PC-3 (cell line): Measurements from ENCODE around the gene EYS. TPM values are rescaled to one million over a fixed set of nuclear protein-coding genes. Genes with fewer than 3 reads are reported as not detected.

Experiments used
- ATAC-seq: fragments of 200-7000 bp; cut with Tn5 transposase; 2 replicates; pipeline ENCODE4 v1.9.1; 2020; ENCODE audit warnings: mild to moderate bottlenecking, moderate library complexity
- BruUV-seq: library from RNA; stranded (reverse); fragments of 400-500 nt; replicated peaks from 2 replicates; lab custom pipeline; 2021; lab: Mats Ljungman, UMichigan
- CTCF ChIA-PET: fragments of 300-600 bp; sonication (Branson Sonifier 250); formaldehyde crosslinking; loops from one replicate; lab custom pipeline; 2022; ENCODE audit warnings: antibody characterized with exemption; lab: Charles Lee
- POLR2A ChIA-PET: fragments of 300-600 bp; sonication (Branson Sonifier 250); formaldehyde crosslinking; loops from one replicate; lab custom pipeline; 2022; ENCODE audit warnings: antibody characterized with exemption; ENCODE audit not compliant: unreplicated experiment; lab: Charles Lee
- DNase-seq: peaks from one replicate; pipeline ENCODE4 v3.0.0-alpha.2; 2015
- H2AFZ ChIP-seq: fragments of 300-600 bp; sonication (generic); 2 replicates; pipeline ENCODE4 v1.6.0; 2016; ENCODE audit warnings: antibody characterized with exemption, low read length
- H3F3A ChIP-seq: fragments of 300-600 bp; sonication (generic); one replicate; pipeline ENCODE4 v1.6.0; 2017; ENCODE audit warnings: antibody characterized with exemption, low read length, control low read depth, mild to moderate bottlenecking; ENCODE audit not compliant: unreplicated experiment
- H3K27ac ChIP-seq: fragments of 300-600 bp; sonication (generic); 2 replicates; pipeline ENCODE4 v1.5.1; 2016; ENCODE audit warnings: mild to moderate bottlenecking, low read length
- H3K27me3 ChIP-seq: fragments of 300-600 bp; sonication (generic); 2 replicates; pipeline ENCODE4 v1.6.1; 2016; ENCODE audit warnings: low read length, mixed read lengths
- H3K36me3 ChIP-seq: fragments of 300-600 bp; sonication (generic); 2 replicates; pipeline ENCODE4 v1.6.1; 2016; ENCODE audit warnings: low read depth, mixed run types, low read length, mixed read lengths
- H3K4me1 ChIP-seq: fragments of 300-600 bp; sonication (generic); 2 replicates; pipeline ENCODE4 v1.5.1; 2016; ENCODE audit warnings: low read length; ENCODE audit not compliant: insufficient read depth
- H3K4me2 ChIP-seq: fragments of 300-600 bp; sonication (generic); 2 replicates; pipeline ENCODE4 v1.6.0; 2016; ENCODE audit warnings: low read length
- H3K4me3 ChIP-seq: fragments of 300-600 bp; sonication (generic); 2 replicates; pipeline ENCODE4 v1.5.1; 2016; ENCODE audit warnings: mild to moderate bottlenecking, low read length, mixed read lengths
- H3K79me2 ChIP-seq: fragments of 300-600 bp; sonication (generic); 2 replicates; pipeline ENCODE4 v1.6.1; 2017; ENCODE audit warnings: low read length, mixed read lengths
- H3K9ac ChIP-seq: fragments of 300-600 bp; sonication (generic); 2 replicates; pipeline ENCODE4 v1.6.0; 2016; ENCODE audit warnings: mild to moderate bottlenecking, low read length
- H3K9me2 ChIP-seq: fragments of 300-600 bp; sonication (generic); replicated peaks from 2 replicates; pipeline ENCODE4 v1.6.1; 2016; ENCODE audit warnings: mixed run types, low read length, mixed read lengths
- H3K9me3 ChIP-seq: fragments of 300-600 bp; sonication (generic); 2 replicates; pipeline ENCODE4 v1.6.1; 2016; ENCODE audit warnings: low read length, mixed read lengths
- H4K20me1 ChIP-seq: fragments of 300-600 bp; sonication (generic); 2 replicates; pipeline ENCODE4 v1.6.1; 2016; ENCODE audit warnings: low read length, mixed read lengths
- CTCF ChIP-seq: fragments of 300-600 bp; sonication (generic); conservative IDR thresholded peaks from 2 replicates; pipeline ENCODE4 v1.5.1; 2017; ENCODE audit warnings: antibody characterized with exemption, low read depth, mild to moderate bottlenecking, low read length
- EZH2 ChIP-seq: fragments of 300-600 bp; sonication (generic); IDR thresholded peaks from one replicate; pipeline ENCODE4 v1.6.1; 2017; ENCODE audit warnings: antibody characterized with exemption, mild to moderate bottlenecking, low read length; ENCODE audit not compliant: unreplicated experiment
- EZH2phosphoT487 ChIP-seq: fragments of 300-600 bp; sonication (generic); IDR thresholded peaks from 2 replicates; pipeline ENCODE4 v1.6.1; 2018; ENCODE audit warnings: mild to moderate bottlenecking, antibody characterized with exemption, low read length, borderline replicate concordance
- intact Hi-C: fragments of 100-400 bp; cut with micrococcal nuclease; formaldehyde crosslinking; loops from 2 replicates; pipeline ENCODE4 v1.9.0; 2023
- total RNA-seq: library from RNA; depleted of rRNA; stranded (reverse); fragments of >200 nt; gene quantifications from 2 replicates; pipeline ENCODE4 v1.2.3, GENCODE V29; 2014

Gene EYS
- total RNA-seq, 1 experiment from 2014 or later = 0.07 TPM

DNA sequence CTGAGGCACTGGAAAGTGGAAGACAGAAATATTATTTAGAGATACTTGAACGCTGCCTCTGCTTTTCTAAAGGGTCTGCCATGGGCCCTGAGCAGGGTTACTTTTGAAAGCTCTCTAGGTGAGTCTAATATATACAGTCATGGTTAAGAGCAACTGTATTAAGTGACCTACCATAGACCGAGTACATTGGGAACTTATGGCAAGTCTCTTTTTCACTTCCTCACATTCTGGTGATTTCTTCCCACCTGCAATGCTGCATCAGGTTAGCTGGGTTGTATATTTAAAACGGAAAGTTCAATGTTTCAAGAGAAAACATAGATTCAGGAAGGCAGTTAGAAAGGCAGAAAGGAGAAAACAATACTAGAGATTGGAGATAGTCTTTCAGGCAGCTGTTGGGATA lies 1916.7 kb downstream of the EYS start:
- Histone ChIP-seq H3K9me2 (no peaks in the 10 kb centered on the region), H3K4me3 (no peak overlapping the region), H3K79me2 (no peaks in the 10 kb centered on the region), H3K4me2 (no peak overlapping the region), H2AFZ (no peak overlapping the region), H3K27me3 (no peaks in the 10 kb centered on the region), H4K20me1 (no peaks in the 10 kb centered on the region), H3K4me1 (peaks cover 14% of the 10 kb centered on the region), H3K9ac (no peak overlapping the region), H3K9me3 (no peaks in the 10 kb centered on the region), H3F3A (no peaks in the 10 kb centered on the region), H3K36me3 (no peaks in the 10 kb centered on the region), H3K27ac (no peak overlapping the region)
- ChIA-PET CTCF (no interaction called here), POLR2A (no interaction called here)
- TF ChIP-seq EZH2 (no peak), EZH2phosphoT487 (no peak)
- no peak for DNase-seq
- BruUV-seq = no TSS peak
- intact Hi-C loops = no loop called here
- no peak for ATAC-seq

GRCh38 chr6:63789699-63790098 lies 1917.3 kb downstream of the EYS start:
- DNase-seq = no peak

GRCh38 chr6:63788569-63788968 lies 1918.5 kb downstream of the EYS start:
- no peak overlapping the region for H3K9ac ChIP-seq
- CTCF ChIA-PET = no interaction called here
- ATAC-seq (no peak), DNase-seq (no peak)
- H2AFZ ChIP-seq = no peak overlapping the region
- no peaks in the 10 kb centered on the region for H3F3A ChIP-seq
- H3K27me3 ChIP-seq = no peaks in the 10 kb centered on the region
- POLR2A ChIA-PET = no interaction called here
- H3K4me2 ChIP-seq = no peak overlapping the region
- no peaks in the 10 kb centered on the region for H4K20me1 ChIP-seq
- H3K4me1 ChIP-seq = peaks cover 9% of the 10 kb centered on the region
- no peaks in the 10 kb centered on the region for H3K36me3 ChIP-seq
- H3K9me2 ChIP-seq = no peaks in the 10 kb centered on the region
- TF ChIP-seq EZH2 (no peak), EZH2phosphoT487 (no peak), CTCF (no peak)
- no peaks in the 10 kb centered on the region for H3K9me3 ChIP-seq
- H3K79me2 ChIP-seq = no peaks in the 10 kb centered on the region
- intact Hi-C loops = no loop called here
- no peak overlapping the region for H3K27ac ChIP-seq
- no peak overlapping the region for H3K4me3 ChIP-seq
- no TSS peak for BruUV-seq

More at GRCh38 chr6:63789699-63790098, 1917.3 kb downstream of the EYS start:
- CTCF ChIA-PET = no interaction called here
- H3F3A ChIP-seq = no peaks in the 10 kb centered on the region
- no peak overlapping the region for H3K27ac ChIP-seq
- H3K9ac ChIP-seq = no peak overlapping the region
- POLR2A ChIA-PET = no interaction called here
- no peaks in the 10 kb centered on the region for H3K9me3 ChIP-seq
- H3K79me2 ChIP-seq = no peaks in the 10 kb centered on the region
- peaks cover 14% of the 10 kb centered on the region for H3K4me1 ChIP-seq
- intact Hi-C loops = no loop called here
- no peak overlapping the region for H2AFZ ChIP-seq
- no peak overlapping the region for H3K4me2 ChIP-seq
- H4K20me1 ChIP-seq = no peaks in the 10 kb centered on the region
- ATAC-seq = no peak
- H3K36me3 ChIP-seq = no peaks in the 10 kb centered on the region
- BruUV-seq = no TSS peak
- H3K27me3 ChIP-seq = no peaks in the 10 kb centered on the region
- no peaks in the 10 kb centered on the region for H3K9me2 ChIP-seq
- TF ChIP-seq EZH2 (no peak), EZH2phosphoT487 (no peak), CTCF (no peak)
- H3K4me3 ChIP-seq = no peak overlapping the region
